ENCODE measurements around the gene UBAC1. TPM values are rescaled to one million over a fixed set of nuclear protein-coding genes. Genes with fewer than 3 reads are reported as not detected.

Gene UBAC1
- total and polyA plus RNA-seq, 4 donors, result 16.2 to 115 (median 16.4) TPM

DNA sequence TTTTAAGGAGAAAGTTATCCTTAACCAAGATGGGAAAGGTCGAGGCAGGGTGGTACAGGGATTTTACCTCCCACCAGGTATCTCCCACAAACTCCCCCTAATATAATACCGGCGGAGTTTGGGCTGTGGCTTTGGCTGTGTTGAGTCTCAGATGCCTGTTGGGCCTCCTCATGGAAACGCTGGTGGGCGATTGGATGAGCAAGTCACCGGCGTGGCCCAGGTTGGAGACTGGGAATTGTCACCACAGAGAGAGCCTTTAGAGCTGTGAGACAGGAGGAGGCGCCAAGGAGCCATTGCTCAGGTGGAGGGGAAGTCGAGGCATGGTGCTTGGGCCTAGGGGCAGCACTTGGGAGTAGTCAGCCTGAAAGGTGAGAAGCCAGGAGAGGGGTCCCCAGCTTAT, 50.4 kb downstream of the UBAC1 start (continued):
- TF ChIP-seq RXRA (IDR thresholded peaks at IDR 0.05), result no peak
- TF ChIP-seq SP1 (IDR thresholded peaks at IDR 0.05), result no peak
- TF ChIP-seq, protein P1, sequence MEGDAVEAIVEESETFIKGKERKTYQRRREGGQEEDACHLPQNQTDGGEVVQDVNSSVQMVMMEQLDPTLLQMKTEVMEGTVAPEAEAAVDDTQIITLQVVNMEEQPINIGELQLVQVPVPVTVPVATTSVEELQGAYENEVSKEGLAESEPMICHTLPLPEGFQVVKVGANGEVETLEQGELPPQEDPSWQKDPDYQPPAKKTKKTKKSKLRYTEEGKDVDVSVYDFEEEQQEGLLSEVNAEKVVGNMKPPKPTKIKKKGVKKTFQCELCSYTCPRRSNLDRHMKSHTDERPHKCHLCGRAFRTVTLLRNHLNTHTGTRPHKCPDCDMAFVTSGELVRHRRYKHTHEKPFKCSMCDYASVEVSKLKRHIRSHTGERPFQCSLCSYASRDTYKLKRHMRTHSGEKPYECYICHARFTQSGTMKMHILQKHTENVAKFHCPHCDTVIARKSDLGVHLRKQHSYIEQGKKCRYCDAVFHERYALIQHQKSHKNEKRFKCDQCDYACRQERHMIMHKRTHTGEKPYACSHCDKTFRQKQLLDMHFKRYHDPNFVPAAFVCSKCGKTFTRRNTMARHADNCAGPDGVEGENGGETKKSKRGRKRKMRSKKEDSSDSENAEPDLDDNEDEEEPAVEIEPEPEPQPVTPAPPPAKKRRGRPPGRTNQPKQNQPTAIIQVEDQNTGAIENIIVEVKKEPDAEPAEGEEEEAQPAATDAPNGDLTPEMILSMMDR (IDR thresholded peaks at IDR 0.05; ENCODE audit: low read depth, low read length, missing input control), result no peak

DNA sequence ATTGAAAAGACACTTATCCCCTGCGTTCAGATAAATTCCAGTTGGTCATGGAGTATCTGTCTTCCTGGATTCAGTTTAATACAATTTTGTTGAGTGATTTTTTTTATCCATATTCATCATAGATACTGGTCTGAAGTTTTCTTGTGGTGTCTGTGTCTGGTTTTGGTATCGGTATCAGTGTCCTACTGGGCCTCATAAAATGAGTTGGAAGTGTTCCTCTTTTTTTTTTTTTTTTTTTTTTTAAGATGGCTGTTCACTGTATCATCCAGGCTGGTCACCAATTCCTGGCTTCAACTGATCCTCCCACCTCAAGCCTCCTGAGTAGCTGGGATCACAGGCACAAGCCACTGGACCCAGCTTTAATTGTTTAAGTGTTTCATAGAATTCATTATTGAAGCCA, 51.0 kb downstream of the UBAC1 start:
- Histone ChIP-seq H3K9me3 (ENCODE audit: control insufficient read depth in 4 of 4, low read length in 3 of 4) (peaks cover 2 to 16% (median 13%) of the 10 kb centered on the region in 4 donors), H3K27me3 (ENCODE audit: control insufficient read depth in 4 of 4, insufficient read depth in 4 of 4, low read length in 3 of 4) (no peaks in the 10 kb centered on the region), H3K27ac (ENCODE audit: low read depth in 1 of 2, low read length in 2 of 2) (no peak overlapping the region), H3K9ac (ENCODE audit: low read depth in 1 of 2, low read length in 2 of 2) (no peak overlapping the region), H3K4me3 (ENCODE audit: low read depth in 1 of 3, low read length in 3 of 3) (no peak overlapping the region), H3K4me1 (ENCODE audit: control insufficient read depth in 4 of 4, insufficient read depth in 4 of 4, low read length in 3 of 4) (peaks cover 8 to 27% (median 22%) of the 10 kb centered on the region in 4 donors), H3K36me3 (ENCODE audit: control insufficient read depth in 4 of 4, insufficient read depth in 3 of 4, low read depth in 1 of 4, low read length in 3 of 4) (peaks cover 9 to 33% (median 18%) of the 10 kb centered on the region in 4 donors)
- no peak for DNase-seq (ENCODE audit: low spot score)
- no peak for TF ChIP-seq NR2F2 (IDR thresholded peaks at IDR 0.05)
- TF ChIP-seq YY1 (IDR thresholded peaks at IDR 0.05), result no peak
- no peak for TF ChIP-seq JUND (IDR thresholded peaks at IDR 0.05)
- TF ChIP-seq, protein P2, sequence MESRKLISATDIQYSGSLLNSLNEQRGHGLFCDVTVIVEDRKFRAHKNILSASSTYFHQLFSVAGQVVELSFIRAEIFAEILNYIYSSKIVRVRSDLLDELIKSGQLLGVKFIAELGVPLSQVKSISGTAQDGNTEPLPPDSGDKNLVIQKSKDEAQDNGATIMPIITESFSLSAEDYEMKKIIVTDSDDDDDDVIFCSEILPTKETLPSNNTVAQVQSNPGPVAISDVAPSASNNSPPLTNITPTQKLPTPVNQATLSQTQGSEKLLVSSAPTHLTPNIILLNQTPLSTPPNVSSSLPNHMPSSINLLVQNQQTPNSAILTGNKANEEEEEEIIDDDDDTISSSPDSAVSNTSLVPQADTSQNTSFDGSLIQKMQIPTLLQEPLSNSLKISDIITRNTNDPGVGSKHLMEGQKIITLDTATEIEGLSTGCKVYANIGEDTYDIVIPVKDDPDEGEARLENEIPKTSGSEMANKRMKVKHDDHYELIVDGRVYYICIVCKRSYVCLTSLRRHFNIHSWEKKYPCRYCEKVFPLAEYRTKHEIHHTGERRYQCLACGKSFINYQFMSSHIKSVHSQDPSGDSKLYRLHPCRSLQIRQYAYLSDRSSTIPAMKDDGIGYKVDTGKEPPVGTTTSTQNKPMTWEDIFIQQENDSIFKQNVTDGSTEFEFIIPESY (IDR thresholded peaks at IDR 0.05), result no peak
- no peak for TF ChIP-seq FOXA2 (IDR thresholded peaks at IDR 0.05)
- TF ChIP-seq, protein P3, sequence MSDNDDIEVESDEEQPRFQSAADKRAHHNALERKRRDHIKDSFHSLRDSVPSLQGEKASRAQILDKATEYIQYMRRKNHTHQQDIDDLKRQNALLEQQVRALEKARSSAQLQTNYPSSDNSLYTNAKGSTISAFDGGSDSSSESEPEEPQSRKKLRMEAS (IDR thresholded peaks at IDR 0.05), result no peak
- TF ChIP-seq FOXA1 (IDR thresholded peaks at IDR 0.05), result no peak
- no peak for TF ChIP-seq GABPA (IDR thresholded peaks at IDR 0.05 in 1 of 2, conservative IDR thresholded peaks at IDR 0.05 in 1 of 2)
- TF ChIP-seq, protein P1 (IDR thresholded peaks at IDR 0.05; ENCODE audit: low read depth, low read length, missing input control), result no peak
- 93% methylated on average over 2 of the region's 2 CpGs for WGBS

DNA sequence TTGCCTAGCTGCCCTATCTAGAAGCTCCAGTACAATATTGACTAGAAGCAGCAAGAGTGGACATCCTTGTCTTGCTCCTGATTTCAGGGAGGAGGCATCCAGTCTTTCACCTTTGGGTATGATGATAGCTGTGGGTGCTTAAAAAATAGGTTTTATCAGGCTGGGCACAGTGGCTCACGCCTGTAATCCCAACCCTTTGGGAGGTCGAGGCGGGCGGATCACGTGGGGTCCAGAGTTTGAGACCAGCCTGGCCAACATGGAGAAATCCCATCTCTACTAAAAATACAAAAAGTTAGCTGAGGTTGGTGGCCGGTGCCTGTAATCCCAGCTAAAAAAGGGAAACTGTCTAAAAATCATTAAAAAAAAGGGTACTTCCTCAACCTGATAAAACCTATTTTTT, 51.8 kb downstream of the UBAC1 start:
- DNase-seq (ENCODE audit: low spot score), result no peak
- WGBS, result 94% methylated on average over 6 of the region's 6 CpGs
- Histone ChIP-seq H3K4me1 (ENCODE audit: control insufficient read depth in 4 of 4, insufficient read depth in 4 of 4, low read length in 3 of 4) (peaks cover 8 to 30% (median 23%) of the 10 kb centered on the region in 4 donors), H3K9me3 (ENCODE audit: control insufficient read depth in 4 of 4, low read length in 3 of 4) (peaks cover 2 to 8% (median 5%) of the 10 kb centered on the region in 4 donors), H3K27me3 (ENCODE audit: control insufficient read depth in 4 of 4, insufficient read depth in 4 of 4, low read length in 3 of 4) (no peaks in the 10 kb centered on the region), H3K9ac (ENCODE audit: low read depth in 1 of 2, low read length in 2 of 2) (no peak overlapping the region), H3K4me3 (ENCODE audit: low read depth in 1 of 3, low read length in 3 of 3) (no peak overlapping the region), H3K27ac (ENCODE audit: low read depth in 1 of 2, low read length in 2 of 2) (no peak overlapping the region), H3K36me3 (ENCODE audit: control insufficient read depth in 4 of 4, insufficient read depth in 3 of 4, low read depth in 1 of 4, low read length in 3 of 4) (peaks cover 3 to 25% (median 10%) of the 10 kb centered on the region in 4 donors)
- no peak for TF ChIP-seq EGR1 (IDR thresholded peaks at IDR 0.05; ENCODE audit: low read depth in 2 of 2)

Measured in liver (tissue), 9 donors.